Measurements from ENCODE around the gene KCND3.
"Not testable (repeated sequence)": the region's sequence is repeated elsewhere in the genome, so short reads cannot be mapped to it uniquely, and the experiment has no call there.

The KCND3 gene

GRCh38 chr1:111762332-111762731 is 227.1 kb downstream of the KCND3 start:
- DNase-seq = no peak

DNA sequence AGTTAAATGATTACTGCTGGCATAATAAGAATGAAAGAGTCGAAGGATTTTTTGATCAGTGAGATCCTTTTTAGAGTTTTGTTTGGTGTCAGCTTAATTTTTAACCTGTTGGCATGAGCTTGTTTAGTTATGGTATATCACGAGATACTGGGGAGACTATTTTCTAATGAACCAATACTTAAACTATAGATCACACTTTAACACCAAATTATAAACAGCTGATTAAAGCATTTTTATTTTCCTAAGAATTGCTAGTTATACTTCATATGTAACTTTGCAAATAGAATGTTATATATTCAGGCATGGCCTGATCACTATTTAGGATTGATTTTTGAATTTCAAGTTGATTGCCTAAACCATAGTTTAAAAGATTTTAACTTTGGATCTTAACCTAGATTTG is 227.8 kb downstream of the KCND3 start:
- DNase-seq = no peak

- no peak for DNase-seq
Observed at GRCh38 chr1:111758373-111758772, 231.1 kb downstream of the KCND3 start.

- no peak for DNase-seq
Observed at GRCh38 chr1:111756124-111756513, 233.3 kb downstream of the KCND3 start.

DNA sequence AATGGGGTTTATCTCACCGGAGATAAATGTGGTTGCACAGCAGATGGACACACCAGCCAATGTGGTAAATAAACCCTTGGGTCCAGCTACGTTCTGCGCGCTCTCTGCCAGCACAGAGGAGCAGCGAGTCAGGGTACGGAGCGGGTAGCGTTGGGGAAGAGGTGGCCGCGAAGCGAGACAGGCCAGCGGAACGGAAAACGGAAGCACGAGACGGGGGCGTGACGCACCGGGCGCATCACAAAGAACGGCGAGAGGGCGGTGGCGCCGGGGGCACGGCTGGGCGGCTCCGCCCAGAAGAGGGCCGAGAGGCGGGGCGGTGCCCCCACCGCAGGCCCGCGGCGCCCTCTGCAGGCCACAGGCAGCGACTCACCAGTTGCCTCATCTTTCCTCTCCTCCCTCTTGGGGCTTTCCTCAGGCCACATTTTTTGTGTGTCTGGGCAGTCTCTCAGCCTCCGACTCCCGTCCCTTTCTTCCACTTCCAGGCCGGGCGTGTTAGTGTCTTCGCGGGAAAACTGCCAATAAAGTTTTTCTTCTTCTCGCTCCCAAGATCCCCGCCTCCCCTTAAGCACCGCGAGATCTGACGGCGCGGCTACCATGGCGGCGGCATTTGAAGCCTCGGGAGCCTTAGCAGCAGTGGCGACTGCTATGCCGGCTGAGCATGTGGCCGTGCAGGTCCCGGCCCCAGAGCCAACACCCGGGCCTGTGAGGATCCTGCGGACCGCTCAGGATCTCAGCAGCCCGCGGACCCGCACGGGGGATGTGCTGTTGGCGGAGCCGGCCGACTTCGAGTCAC is 233.9 kb downstream of the KCND3 start, which contains the start of gene DDX20:
TSS of gene DDX20 (plus strand) at position 571 of the 793 bp plus-strand sequence. CDS start at position 595, 24 bp downstream.
- DNase-seq = peak; percentile 86 to 92

DNA sequence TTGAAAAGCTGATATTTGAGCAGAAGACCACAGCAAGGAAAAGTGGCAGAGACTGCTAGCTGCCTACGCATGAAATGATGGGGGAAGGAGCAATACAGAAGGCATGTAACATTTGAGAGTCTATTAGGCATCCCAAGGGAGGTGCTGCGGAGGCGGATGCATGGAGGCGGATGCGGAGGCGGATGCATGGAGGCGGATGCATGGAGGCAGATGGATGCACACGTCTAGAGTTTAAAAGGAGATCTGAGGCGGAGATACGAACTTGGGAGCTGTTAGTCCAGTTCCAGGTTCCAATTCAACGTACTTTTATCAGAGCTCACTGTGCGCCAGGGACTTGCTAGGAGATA is 234.5 kb downstream of the KCND3 start:
- DNase-seq = peak in 1 of 2 donors; percentile 24

GRCh38 chr1:111751906-111752575 is 237.4 kb downstream of the KCND3 start:
- no peak for DNase-seq

DNA sequence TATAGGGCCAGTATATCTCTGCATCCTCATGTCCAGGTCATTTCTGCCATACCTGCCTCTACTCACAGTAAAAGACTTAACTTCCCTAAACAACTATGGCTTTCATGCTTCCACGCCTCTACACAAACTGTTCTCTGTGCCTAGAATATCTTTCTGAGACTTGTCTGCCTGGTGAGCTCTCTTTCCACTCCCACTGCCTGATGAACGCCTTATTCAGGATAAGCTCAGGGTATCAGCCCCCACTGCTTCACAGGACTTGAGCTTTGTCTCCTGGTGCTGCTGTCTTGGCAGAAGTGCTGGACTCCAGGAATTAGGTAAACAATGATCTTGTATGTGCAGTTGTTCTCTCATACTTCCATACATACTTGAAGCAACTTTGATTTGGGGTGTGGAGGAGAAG is 238.6 kb downstream of the KCND3 start:
- DNase-seq = no peak

- DNase-seq = no peak
Observed at GRCh38 chr1:111749628-111750027, 239.8 kb downstream of the KCND3 start.

DNA sequence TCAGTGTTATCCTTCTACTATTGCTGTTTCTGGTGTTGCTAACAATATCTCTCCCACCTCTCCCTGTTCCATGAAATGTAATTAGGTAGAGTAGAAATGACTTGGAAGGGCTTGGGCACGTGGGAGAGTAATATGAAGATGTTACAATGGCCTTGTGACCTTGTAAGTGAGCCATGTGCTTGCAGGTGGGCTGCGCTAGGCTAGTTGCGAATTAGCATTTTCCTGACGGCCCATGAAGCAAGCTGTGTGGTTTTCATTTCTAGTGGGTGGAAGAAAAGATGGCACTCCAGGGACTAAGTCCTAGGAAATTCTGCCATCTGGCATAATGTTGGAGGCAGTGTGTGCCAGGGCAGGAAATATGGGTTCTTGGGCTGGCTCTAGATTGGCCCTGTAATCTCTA is 241.5 kb downstream of the KCND3 start:
- DNase-seq = no peak

- peak; percentile 68 for DNase-seq
Observed at GRCh38 chr1:111747282-111747734, 242.2 kb downstream of the KCND3 start.

GRCh38 chr1:111746614-111746999 is 242.9 kb downstream of the KCND3 start:
- no peak for DNase-seq

- no peak for DNase-seq
Observed at GRCh38 chr1:111745675-111746613, 243.5 kb downstream of the KCND3 start.

GRCh38 chr1:111743679-111744101 is 245.8 kb downstream of the KCND3 start:
- no peak for DNase-seq

DNA sequence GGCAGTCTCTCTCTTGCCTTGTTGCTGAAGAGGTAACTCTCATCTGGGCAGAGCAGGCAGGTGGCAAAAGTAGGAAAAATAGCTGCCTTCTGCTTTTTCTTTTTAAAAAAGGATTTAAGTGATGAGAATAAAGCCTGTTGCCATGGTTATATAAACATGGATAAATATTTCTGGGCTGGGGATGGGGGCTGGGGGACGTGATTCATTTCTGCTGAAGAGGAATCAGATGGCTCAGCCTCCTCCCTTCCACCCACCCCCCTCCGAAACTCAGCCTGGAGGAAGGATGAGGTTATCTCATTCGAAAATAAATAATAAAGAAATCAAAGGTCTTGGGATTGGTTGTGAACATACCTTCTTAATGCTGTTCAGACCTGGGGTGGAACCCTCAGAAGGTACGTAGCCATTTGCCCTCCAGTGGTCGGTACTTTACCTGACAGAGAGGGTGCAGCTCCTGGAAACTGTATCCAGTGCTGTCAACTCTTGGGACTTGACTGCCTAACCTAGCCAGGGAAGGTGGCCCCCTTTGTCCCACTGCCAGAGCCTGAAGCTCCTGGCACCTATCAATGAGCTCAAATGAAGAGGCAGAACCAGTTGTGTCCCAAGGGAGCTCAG is 246.4 kb downstream of the KCND3 start:
- no peak for DNase-seq

- not testable (repeated sequence) for DNase-seq
Observed at GRCh38 chr1:111742292-111742691, 247.2 kb downstream of the KCND3 start.

DNA sequence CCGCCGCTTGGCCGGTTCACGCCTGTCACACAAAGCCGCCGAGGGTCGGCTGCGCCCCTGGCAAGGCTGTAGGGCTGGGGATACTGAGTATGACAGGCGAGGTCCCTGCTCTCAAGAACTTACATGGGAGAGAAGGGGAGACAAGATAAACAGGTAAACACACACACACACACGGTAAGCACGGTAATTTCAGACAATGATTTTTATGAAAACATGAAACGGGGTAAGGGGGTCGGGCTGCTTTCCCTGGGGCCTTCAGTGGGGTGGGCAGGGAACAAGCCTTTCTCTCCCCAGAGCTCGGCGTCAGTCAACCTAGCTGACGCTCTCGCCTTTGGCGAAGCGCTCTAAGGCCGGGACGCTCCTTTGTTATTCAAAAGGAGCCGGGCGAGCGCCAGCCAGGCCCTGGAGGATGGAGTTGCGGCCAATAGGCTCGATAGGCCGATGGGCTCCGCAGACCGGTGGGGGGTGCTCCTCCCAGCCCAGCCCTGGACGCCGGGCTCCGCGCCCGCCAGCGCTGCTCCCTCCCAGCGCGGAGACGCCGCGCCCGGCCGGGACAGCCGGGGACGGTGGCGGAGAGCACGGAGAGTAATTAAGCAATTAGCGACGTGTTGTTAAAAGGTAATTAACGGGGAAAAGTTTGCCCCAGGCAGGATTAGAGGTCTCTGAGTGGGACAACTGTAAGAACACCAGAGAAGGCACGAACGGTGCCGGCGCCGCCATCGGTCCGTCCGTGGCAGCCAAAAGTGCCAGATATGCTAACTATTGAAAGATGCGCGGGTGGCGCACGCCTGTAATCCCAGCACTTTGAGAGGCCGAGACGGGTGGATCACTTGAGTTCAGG is 249.3 kb downstream of the KCND3 start:
- no peak for DNase-seq

DNA sequence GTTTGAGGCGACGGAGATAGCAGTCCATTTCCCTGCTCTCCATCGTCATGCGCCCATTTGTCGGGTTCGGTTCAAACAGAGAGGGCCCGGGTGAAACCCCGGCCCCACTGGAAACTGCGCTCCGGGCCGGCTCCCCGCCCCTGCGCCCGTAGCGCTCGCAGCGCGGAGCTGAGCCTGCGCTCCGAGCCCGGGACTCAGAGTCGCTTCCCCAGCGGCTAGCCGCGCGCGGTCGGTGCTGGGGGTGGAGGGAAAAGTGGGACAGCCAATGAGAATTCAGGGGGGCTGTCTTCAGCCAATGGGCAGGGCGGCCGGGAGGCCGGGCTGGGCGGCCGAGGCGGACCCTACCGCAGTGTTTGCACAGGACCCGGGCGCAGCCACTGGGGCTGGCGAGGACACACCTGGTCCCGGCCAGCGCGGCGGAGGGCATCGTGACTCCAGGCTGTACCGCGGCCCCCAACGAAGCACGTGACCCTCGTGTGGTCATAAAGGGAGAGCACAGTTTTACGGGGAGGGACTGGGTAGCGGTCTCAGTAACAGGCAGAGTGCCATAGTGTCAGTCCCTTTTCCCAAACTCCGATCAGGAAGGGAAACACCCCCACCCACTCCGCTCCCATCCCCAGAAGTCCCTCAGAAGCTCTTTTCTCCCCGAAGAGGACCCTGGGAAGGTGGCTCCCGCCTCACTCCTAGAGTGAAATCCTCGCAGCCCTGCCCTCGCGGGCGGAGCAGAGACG is 250.1 kb downstream of the KCND3 start, which contains the start of gene INKA2:
TSS of gene INKA2 (minus strand) at position 202 of the 731 bp plus-strand sequence. CDS start at position 49, 153 bp downstream.
- peak; percentile 74 to 75 for DNase-seq

DNA sequence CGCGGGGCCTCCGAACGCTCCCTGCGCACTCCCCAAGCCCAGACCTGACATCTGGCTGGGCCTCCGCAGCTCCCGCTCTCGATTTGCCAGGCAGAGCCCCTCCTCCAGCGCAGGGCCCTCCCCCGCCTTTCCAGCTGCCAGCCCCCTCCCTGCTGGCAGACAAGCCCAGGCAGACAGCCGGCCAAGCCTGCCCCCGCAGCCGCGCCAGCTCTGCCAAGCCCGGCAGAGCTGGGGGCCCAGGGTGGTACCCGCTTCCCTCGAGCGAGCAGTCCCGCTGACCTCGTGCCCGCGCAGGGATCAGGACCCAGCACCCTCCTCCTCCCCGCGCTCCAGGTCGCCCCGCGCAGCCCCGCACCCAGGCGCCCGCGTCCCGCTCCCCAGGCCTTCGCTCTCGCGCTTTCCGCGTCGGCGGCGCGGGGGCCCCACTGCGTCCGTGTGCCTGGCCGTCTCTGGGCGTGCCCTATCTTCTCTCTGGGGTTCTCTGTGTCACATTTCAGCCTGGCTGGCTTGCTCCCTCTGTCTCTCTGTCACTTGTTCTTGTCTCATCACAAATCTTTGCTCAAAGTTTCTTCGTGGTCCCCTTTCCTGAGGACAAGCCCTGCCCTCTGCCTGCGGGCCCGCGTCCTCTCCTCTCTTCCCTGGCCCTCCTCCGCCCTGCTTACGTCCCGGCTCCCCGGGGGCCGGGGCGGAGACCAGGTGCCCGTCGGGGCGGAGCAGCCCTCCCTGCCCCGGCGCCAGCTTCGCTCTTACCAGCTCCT is 250.9 kb downstream of the KCND3 start:
- peak in 1 of 2 donors; percentile 24 for DNase-seq

DNA sequence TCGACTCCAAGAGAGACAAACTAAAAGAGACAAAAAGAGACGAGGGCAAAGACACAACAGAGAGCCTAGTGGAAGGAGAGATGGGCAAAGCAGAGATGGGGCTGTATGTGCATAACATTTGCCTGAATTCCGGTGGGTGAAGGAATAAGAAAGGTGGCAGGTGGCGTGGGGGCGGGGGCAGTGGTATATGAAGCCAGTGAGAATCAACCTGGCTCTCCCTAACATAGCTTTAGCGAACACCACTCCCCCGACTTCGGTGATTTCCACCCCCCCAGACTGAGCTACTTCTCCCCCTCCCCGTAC is 251.4 kb downstream of the KCND3 start:
- DNase-seq = no peak
